A204.1 (cell line): ENCODE results near the gene CCDC201.
A peak's percentile ranks its signal among the peaks of the same experiment; 100 is the strongest.

Source experiments
- FAIRE-seq: peaks from 2 replicates; lab custom pipeline; 2012; peaks lifted over from hg19 to GRCh38; lab: Jason Lieb, UNC

Gene CCDC201

GRCh38 chr7:45892407-45893035, 19.6 kb upstream of the CCDC201 start:
- no peak for FAIRE-seq

DNA sequence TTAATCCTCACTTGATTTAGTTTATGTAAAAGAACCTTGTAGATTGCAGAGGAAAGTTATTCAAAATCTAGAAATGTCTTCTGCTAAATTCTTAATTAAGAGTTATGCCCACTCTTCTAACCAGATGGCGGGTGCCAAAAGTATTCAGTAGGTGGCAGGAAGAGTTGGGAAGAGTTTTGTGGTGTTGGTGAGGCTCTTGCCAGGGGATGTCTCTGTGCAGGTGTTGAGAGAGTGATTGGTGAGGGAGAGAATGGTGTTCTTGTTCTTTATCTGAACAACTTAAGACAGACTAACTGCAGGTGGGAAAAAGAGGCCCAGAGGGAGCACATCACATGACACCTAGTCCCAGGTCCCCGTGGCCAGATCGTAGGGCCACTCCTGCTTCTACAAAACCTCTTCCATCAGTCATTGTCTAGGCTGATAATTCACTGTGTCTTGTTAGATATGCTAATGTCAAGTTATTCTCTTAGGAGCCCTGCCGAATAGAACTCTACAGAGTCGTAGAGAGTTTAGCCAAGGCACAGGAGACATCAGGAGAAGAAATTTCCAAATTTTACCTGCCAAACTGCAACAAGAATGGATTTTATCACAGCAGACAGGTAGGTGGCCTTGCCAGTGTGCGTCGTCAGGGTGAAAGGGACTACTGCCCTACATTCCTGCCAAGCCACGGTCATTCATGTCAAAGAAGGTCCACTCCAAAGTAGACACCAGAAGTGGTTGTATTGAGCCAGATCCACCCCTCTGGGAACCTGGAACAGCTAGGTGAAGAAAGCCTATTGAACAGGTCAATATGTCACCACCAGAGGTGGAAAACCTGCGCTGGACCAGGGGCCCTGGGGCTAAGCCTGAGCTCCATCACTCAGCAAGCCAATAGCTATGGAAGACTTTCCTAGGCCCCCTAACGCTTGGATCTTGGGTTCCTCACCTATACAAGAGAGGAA, 18.9 kb upstream of the CCDC201 start:
- no peak for FAIRE-seq

DNA sequence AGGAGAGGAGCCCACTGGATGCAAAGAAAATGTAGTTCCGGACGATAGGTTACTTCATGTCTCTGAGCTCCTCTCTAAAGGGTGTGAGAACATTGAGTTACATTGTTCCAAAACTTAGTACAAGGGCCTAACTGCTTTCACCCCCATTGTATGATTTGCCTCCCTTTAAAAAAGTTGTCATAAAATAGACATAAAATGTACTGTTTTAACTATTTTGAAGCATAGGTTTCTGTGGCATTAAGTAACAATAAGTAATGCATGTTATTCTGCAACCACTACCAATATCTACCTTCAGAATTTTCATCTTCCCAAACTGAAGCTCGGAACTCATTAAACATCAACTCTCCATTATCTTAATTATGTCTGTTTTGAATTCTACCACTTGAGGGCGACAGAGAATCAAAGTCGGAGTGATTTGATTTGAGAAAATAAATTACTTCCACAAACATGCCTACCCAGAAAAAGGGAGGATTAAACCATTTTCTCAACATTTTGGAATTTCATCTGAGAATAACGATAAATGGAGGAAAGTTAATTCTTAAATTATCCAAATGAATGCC, 18.1 kb upstream of the CCDC201 start:
- peak; percentile 92 for FAIRE-seq

DNA sequence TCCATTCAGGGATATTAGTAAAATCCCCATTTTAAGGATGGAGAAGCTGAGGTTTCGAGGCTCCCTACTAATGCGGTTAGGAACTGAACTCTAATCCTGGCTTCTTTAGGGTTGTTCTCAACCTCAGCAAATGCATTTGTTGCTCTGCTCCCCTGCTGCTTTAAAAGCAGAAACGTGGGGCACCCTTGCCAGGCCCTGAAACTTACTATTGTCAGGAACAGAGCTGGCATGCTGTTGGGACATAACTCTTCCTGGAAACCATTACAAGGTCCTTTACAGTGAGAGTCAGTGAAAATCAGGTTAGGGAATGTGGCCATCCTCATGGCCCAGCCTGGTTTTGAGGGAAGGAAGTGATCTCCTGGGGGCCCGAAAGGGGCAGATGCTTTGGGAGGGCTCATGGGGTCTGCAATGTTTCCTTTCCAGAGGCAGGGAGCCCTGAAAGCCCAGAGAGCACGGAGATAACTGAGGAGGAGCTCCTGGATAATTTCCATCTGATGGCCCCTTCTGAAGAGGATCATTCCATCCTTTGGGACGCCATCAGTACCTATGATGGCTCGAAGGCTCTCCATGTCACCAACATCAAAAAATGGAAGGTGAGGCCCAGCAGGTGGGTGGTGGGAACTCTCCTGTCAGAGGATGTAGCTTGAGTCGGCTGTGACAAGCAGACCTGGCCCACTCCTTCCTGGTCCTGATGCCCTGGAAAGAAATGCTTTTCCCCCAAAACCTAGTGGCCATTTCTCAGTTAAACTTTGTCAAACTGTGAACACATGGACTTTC, 17.4 kb upstream of the CCDC201 start:
- FAIRE-seq, result no peak

DNA sequence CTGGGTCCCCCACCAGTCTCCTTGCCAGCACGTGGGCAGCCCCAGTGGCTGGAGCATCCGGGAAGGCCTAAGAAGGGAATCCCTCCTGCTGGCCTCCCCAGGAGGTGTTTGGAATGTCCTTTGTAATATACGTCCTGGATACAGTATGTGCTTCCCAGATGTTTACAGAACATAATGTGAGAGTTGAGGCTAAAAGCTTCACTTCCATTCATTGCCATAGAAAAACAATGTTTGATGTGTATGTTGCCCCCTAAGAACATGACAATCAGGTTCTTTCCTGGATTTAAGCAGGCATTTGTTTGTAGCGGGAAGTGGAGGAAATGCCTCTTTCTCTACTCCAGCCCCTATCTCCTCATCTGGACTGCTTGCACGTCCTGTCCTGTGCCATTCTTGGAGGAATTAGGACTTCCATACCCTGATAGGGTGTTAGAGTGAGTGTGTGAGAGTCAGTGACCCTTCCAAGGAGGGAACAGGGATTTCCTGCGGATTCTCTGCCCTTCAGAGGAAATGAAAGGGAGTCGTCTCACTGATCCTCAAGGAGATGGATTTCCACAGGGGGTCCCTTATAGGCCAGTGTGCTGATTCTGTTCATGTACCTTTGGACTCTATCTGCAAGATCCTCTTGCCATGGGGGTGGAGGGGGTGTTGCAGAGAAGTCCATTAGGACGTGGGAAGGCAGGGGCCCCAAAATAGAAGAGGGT, 16.6 kb upstream of the CCDC201 start:
- FAIRE-seq, result no peak

- no peak for FAIRE-seq
Observed at GRCh38 chr7:45888993-45889366, 16.1 kb upstream of the CCDC201 start.

- FAIRE-seq, result no peak
Observed at GRCh38 chr7:45888185-45888992, 15.5 kb upstream of the CCDC201 start, which contains the start of gene IGFBP1. IGFBP1 (plus strand) TSS chr7:45888488; CDS start chr7:45888653, 165 bp downstream.

DNA sequence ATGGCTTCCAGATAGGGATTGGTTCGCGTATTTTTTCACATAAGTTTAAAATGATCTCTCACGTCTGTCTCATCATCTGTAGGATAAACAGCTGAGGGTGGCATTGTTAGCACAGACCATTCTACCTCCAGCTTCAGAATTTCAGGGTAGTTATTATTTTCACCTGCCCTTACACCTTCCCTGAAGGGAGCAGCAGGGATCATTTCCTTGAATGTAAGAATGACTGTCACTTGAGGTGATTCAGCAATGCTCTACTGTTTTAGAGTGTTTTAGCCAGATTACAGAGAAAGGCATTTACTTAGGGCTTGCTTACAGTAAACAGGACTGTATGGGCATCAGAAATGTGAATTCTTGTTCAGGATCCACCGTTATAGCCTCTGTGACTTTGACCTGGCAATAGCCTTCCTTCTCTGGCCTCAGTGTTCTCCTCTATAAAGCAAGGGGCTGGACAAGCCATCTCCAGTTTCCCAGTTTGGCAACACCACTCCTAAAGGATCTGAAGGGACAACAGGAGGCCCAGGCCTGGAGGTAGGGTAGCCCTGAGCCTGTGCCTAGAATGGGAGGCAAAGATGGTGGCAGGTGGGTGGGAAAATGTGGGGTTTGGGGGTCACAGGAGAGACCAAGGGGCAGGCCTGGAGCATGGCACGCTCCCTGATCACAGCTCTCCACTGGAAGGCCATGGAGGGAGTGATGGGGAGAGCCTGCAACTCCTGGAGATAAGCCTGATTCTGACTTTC, 14.2 kb upstream of the CCDC201 start:
- FAIRE-seq, result no peak

- no peak for FAIRE-seq
Observed at GRCh38 chr7:45885264-45885882, 12.5 kb upstream of the CCDC201 start.

- no peak for FAIRE-seq
Observed at GRCh38 chr7:45884136-45884535, 11.3 kb upstream of the CCDC201 start.

GRCh38 chr7:45882465-45882810, 9.6 kb upstream of the CCDC201 start:
- no peak for FAIRE-seq

- no peak for FAIRE-seq
Observed at GRCh38 chr7:45881759-45882464, 9.0 kb upstream of the CCDC201 start.

GRCh38 chr7:45881280-45881758, 8.4 kb upstream of the CCDC201 start:
- no peak for FAIRE-seq

- no peak for FAIRE-seq
Observed at GRCh38 chr7:45880433-45880860, 7.6 kb upstream of the CCDC201 start.

- no peak for FAIRE-seq
Observed at GRCh38 chr7:45878457-45879144, 5.7 kb upstream of the CCDC201 start.

- FAIRE-seq, result no peak
Observed at GRCh38 chr7:45876519-45876918, 3.6 kb upstream of the CCDC201 start.

GRCh38 chr7:45874408-45875131, 1.7 kb upstream of the CCDC201 start:
- FAIRE-seq, result no peak

- no peak for FAIRE-seq
Observed at GRCh38 chr7:45873355-45873754, 473 bp upstream of the CCDC201 start.
